ENCODE measurements around the gene RNF13.

GRCh38 chr3:149965278-149965677 lies 152.3 kb downstream of the RNF13 start:
- TF ChIP-seq CTCF (IDR thresholded peaks at IDR 0.05; ENCODE audit: insufficient read depth, low read length), result no peak
- TF ChIP-seq, protein P1, sequence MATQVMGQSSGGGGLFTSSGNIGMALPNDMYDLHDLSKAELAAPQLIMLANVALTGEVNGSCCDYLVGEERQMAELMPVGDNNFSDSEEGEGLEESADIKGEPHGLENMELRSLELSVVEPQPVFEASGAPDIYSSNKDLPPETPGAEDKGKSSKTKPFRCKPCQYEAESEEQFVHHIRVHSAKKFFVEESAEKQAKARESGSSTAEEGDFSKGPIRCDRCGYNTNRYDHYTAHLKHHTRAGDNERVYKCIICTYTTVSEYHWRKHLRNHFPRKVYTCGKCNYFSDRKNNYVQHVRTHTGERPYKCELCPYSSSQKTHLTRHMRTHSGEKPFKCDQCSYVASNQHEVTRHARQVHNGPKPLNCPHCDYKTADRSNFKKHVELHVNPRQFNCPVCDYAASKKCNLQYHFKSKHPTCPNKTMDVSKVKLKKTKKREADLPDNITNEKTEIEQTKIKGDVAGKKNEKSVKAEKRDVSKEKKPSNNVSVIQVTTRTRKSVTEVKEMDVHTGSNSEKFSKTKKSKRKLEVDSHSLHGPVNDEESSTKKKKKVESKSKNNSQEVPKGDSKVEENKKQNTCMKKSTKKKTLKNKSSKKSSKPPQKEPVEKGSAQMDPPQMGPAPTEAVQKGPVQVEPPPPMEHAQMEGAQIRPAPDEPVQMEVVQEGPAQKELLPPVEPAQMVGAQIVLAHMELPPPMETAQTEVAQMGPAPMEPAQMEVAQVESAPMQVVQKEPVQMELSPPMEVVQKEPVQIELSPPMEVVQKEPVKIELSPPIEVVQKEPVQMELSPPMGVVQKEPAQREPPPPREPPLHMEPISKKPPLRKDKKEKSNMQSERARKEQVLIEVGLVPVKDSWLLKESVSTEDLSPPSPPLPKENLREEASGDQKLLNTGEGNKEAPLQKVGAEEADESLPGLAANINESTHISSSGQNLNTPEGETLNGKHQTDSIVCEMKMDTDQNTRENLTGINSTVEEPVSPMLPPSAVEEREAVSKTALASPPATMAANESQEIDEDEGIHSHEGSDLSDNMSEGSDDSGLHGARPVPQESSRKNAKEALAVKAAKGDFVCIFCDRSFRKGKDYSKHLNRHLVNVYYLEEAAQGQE (IDR thresholded peaks at IDR 0.05; ENCODE audit: insufficient replicate concordance, low read depth), result no peak

Data from HL-60 (cell line).